ENCODE measurements around the gene LCLAT1.
"Not testable (repeated sequence)": the region's sequence is repeated elsewhere in the genome, so short reads cannot be mapped to it uniquely, and the experiment has no call there.

The LCLAT1 gene

DNA sequence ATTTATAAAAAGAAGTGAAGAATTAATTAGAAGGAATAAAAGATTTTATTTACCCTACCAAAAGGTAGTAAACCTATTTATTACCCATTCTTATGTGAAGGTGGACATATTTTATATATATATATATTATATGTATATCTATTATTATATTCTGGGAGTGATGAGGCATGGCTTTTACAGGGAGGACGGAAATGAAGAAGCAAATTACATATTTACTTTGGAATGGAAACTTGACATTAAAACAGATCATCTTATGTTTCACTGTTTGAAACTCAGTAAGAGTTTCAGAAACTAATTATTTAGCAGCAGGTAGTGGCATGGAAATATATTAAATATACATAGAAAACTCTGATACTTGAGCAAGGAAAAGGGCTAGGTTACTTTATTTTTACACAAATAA is 143.4 kb downstream of the LCLAT1 start:
- no peak for DNase-seq (ENCODE audit: low read depth, low spot score)

DNA sequence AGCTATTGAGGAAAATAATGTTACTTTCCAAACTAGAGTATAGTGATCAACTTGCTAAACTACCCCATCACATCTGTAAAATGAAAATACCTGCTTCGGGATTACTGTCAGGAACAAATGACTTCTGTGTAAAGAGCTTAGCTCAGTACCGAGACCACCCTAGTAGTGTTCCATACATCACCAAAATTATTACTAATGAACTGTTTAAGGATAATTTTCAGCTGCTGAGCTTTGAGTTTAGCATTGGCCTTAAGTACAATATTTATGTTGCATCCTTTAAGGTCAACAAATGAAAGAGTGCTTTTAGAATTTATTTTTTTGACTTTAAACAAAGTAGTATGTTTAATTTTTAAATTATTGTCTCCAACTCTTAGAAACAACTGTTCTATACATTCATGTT is 144.1 kb downstream of the LCLAT1 start:
- DNase-seq (ENCODE audit: low read depth, low spot score): no peak

DNA sequence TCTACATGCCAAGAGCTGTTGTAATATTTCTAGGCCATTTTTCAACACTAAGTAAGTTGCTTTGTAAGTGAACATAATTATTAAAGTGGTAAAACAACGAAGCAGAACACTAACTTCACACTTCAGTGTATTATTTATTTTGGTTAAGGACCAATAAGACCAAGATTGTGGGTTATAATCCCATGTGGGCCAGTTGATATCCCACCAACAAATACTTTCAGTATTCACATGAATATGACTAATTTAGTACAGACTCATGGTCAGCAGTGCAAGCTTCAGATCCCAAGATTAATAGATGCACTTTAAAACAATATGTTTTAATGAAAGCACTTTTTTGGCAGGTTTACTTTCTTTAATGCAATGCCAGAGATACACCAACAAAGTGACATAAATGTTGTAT is 154.3 kb downstream of the LCLAT1 start:
- peak; percentile 27 for DNase-seq (ENCODE audit: low read depth, low spot score)

DNA sequence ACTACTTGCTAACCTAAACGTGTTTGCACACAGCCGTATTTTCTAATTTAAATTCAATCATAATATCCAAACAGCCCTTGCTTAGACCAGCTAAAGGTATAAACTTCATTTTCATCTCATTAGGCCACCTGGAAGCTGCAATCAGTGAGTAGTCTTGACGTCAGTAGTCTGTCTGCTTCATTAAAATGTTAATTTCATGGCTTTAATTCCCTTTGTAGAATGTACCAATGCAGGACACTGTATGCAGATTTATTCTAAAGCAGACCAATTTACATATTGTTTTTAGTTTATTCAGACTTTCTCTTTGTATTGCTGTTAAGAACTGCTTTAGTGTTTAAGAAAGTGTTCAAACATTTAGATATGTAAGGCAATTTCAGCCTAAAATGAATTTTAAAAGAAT is 158.2 kb downstream of the LCLAT1 start:
- no peak for DNase-seq (ENCODE audit: low read depth, low spot score)

DNA sequence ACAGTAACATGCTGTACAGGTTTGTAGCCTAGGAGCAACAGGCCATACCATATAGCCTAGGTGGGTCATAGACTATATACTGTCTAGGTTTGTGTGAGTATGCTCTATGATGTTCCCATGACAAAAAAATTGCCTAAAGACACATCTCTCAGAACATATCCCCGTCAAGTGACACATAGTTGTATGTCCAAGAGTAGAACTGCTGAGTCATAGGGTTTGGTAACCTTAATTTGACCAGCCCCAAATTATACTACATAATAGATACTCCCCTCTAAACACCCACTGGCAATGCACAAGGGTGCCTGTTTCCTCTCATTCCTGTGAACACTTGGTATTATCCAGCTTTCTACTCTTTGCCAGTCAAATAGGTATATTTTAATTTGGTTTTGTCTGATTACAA is 161.6 kb downstream of the LCLAT1 start:
- no peak for DNase-seq (ENCODE audit: low read depth, low spot score)

DNA sequence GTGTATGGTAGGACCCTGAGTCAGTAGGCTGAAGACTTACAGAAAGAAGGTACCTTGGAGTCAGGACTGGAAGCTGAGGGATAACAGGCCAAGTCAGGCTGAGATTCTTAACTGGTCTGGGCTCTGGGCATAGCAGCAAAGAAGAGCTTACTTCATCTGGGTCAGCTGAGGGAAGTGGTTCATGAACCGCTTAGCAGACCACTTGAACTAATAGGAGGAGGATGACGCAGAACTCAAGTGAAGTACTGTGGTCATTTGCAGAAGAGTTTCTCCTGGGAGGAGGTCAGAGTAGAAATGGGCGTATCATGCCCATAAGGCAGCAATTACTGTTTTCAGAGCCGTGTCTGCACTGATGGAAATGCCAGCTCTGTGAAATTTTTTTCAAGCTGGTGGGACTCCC is 164.5 kb downstream of the LCLAT1 start:
- peak; percentile 30 for DNase-seq (ENCODE audit: low read depth, low spot score)

DNA sequence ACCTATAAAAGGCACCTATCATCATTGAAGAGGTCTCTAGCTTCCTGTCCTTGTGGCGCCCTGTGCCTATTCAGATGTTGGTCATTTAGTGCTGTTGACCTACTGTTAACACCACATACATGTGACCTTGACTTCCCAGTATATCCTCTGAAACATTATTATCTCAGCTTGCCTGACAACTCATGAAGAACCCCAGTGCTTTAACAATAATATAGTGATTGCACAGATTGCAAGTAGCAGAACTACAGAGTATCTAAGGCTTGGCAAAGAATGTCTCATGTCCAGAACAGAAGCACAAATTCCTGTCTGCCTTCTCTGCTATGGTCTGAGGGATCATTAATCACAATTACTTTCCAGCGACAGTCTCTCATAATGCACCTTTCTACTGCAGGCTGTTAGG is 165.3 kb downstream of the LCLAT1 start:
- DNase-seq (ENCODE audit: low read depth, low spot score): peak; percentile 21

DNA sequence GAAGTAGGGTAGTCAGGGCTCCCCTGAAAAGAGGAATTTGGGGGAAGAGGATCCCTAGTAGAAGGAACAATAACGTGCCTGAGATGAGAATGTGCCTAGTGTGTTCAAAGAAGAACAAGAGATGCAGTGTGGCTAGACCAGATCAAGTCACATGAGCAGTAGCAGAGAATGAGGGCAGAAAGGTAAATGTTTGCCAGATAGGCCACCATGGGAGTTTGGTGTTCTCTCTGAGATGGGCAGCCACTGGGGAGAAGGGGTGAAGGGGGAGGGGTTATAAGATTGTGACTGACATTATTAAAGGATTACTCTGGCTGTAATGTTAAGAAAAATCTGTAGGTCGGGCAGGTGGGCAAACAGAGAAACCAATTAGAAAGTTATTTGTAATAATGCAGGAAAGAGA is 166.0 kb downstream of the LCLAT1 start:
- no peak for DNase-seq (ENCODE audit: low read depth, low spot score)

DNA sequence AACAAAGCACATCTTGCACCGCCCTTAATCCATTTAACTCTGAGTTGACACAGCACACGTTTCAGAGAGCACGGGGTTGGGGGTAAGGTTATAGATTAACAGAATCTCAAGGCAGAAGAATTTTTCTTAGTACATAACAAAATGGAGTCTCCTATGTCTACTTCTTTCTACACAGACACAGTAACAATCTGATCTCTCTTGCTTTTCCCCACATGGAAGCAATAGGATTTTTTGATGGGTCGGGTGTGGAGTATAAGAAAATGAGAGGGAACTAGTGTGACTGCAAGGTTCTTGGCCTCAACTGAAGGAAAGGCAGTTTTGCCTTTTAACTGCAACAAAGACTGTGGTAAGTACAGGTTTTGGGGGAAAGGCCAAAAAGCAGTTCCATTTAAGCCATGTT is 167.2 kb downstream of the LCLAT1 start:
- not testable (repeated sequence) for DNase-seq (ENCODE audit: low read depth, low spot score)

DNA sequence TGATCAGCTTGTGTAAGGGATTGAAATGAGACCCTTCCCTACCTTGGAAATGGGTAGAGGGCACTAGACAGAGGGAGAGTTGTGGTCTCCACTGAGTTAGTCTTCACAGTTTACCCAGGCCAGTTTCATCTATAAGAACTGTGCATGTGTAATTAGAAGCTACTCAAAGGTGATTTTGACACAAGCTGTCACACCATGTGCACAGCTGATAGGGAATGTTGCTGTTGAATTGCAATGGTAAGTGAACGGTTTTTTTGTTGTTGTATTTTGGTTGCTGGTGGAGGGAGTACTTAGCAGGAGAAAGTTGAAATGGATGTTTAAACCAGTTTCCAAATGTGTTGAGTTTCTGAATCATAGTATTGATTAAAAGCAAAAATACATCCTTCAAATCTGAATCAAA is 168.9 kb downstream of the LCLAT1 start:
- DNase-seq (ENCODE audit: low read depth, low spot score): no peak

DNA sequence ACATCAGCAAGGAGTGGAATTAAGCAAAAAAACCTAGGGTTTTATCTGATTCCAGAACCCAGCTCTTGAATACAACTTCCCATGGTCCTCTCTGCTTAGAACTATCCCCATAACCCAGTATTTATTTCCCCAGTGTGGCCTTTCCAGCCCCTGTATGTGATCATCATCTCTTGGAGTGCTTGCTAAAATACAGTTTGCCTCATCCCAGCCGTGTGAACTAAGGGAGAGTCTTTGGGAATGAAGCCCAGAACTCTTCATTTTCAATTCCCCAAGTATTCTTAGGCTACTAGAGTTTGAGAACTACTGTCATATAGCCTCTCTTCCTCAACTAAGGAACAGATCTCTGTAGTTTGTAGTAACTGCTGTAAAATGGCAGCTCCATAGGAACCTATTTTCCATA is 173.1 kb downstream of the LCLAT1 start:
- DNase-seq (ENCODE audit: low read depth, low spot score): no peak

DNA sequence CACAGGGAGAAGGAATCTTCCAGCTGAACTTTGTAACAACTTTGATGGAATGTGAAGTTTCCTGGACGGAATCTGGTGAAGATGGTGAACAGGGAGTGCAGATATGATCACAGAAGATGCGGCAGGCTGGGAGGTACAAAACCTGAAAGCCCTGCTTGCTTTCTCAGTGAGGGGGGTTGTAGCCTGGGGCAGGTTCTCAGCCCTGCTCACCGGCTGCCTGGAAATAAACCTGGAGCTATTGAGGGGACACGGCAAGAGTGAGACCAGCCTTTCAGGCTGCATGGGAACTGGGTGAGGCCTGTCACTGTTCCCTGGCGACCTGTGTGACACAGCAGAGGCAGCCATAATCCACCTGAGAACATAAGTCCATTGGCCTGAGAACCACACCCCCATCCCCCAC is 174.8 kb downstream of the LCLAT1 start:
- DNase-seq (ENCODE audit: low read depth, low spot score): no peak

DNA sequence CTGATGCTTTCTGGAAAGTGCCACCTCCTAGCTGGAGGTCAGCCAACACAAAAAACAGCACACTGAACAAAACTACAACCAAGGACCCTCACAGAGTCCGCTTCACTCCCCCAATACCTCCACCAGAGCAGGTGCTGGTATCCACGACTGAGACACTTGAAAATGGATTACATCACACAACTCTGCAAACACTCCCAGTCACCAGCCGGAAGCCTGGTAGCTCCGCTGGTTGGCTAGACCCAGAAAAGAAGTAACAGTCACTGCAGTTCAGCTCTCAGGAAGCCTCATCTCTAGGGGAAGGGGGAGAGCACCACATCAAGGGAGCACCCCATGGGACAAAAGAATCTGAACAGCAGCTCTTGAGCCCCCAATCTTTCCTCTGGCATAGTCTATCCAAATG is 175.4 kb downstream of the LCLAT1 start:
- DNase-seq (ENCODE audit: low read depth, low spot score): no peak

DNA sequence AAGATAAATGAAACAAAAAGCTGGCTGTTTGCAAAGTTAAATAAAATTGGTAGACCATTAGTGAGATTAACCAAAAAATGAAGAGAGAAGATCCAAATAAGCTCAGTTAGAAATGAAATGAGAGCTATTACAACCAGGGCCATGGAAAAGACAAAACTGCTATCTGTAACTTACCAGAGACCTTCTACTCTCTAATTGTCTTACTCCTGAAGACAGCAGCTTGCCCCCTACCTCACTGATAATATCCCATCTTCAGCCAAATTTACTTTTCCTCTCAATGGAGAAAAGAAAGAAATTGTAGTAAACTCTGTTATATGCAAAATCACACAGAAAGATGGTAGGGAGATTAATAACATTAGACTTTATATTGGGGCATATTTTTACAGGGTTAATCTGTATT is 178.2 kb downstream of the LCLAT1 start:
- no peak for DNase-seq (ENCODE audit: low read depth, low spot score)

DNA sequence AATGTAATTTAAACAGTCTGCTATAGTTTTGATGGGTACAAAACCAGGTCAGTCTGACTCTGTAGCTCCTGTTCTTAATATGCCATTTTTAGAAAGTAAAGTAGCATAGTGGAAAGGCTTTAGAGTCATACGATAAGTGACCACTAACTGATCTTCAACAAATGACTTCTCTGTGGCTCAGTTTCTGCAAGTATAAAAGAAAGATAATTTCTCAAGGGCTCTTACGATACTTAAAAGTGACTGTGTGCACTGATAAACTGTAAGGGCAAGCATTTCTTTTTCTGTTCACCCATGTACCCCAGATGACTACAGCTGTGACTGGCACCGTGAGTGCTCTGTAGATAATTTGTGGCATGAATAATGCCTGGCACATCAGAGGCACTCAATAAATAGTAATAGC is 178.7 kb downstream of the LCLAT1 start:
- no peak for DNase-seq (ENCODE audit: low read depth, low spot score)

DNA sequence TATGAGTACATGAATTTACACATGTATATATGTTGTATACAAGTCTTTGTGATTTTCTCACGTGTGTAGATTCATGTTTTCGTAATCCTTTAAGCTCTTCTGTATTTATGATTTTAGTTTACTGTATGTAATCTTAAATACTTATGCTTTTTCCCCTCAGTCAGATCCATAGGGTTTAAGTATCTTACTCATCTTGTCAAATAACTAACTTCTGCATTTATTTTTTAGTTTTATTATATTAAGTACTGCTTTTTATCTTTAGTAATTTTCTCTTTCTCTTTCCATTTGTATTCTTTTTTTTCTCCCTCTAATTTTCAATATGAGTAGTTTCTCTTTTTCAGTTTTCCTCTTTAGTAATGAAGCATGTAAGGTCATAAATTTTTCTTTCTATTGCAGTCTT is 179.4 kb downstream of the LCLAT1 start:
- DNase-seq (ENCODE audit: low read depth, low spot score): no peak

DNA sequence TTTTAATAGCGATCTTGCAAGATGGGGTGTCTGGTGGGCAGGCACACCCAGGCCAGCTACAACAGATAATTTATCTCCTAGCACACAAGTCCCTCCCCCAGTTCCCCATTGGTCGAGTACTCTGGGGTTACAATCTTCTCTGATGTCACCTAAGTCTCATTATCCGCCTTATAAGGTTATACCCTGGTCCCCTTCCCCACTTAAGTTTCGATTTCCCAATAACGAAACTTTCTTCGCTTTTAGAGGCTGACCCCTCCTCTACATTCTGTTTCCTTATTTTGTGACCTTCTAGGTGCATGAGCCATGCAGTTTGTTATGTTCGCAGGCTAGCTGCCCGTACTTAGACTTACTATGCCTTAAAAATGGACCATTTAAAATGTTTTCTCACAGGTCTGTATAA is 180.1 kb downstream of the LCLAT1 start:
- no peak for DNase-seq (ENCODE audit: low read depth, low spot score)

DNA sequence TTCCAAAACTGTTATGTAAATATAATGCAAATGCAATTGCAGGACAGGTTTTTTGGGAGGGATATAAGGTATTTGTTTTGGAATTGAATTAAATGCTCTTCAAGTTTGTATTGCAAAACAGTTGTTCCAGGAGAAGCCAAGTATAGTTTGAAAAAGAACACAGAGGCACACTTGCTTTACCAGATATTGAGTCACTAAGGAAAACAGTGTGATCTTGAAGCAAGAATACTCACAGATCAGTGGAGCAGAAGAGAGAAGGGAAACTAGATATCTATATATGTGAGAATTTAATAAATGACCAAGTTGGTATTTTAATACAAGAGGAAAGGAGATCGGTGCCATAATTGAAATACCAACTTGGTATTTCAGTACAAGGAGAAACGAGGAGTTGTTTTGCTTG is 181.3 kb downstream of the LCLAT1 start:
- peak; percentile 24 for DNase-seq (ENCODE audit: low read depth, low spot score)

DNA sequence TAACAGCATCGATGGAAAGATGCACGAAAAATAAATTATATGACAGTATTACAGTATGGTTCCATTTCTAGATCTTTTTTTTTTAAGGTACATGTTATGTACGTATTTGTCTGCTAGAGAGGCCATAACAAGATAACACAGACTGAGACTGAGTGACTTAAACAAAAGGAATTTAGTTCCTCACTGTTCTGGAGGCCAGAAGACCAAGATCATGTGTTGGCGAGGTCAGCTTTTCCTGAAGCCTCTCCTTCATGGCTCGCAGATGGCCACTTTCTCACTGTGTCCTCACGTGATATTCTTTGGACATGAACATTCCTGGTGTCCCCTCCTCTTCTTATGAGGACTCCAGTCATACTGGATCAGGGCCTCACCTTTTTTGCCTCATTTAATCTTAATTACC is 182.8 kb downstream of the LCLAT1 start:
- DNase-seq (ENCODE audit: low read depth, low spot score): peak; percentile 28

DNA sequence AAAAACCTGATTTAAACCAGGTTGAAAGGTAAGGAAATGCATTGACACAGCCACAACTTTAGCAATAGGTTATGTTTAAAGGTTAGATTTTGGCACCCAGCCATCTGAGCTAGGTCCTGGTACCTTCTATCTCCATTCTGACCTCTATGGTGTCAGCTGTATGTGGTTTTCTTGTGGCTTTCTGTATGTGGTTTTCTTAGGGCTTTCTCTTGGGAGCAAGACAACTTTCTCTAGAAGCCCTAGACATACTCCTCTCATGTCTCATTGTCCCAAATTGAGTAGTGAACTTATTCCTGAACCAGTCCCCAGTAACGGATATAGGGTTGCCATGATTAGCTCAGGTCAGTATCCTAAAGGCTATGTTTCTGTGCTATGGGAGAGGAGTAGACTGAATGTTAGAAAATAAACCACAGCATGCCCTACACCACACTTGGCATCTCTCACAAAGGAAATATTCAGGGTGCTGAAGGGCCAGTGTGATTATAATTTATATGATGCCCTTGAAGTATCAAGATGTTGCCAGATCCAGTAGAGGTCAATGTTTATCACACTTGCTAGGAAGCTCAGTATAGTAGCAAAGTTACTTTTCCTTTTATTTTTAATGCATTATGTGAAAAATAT is 184.1 kb downstream of the LCLAT1 start:
- peak; percentile 49 for DNase-seq (ENCODE audit: low read depth, low spot score)

DNA sequence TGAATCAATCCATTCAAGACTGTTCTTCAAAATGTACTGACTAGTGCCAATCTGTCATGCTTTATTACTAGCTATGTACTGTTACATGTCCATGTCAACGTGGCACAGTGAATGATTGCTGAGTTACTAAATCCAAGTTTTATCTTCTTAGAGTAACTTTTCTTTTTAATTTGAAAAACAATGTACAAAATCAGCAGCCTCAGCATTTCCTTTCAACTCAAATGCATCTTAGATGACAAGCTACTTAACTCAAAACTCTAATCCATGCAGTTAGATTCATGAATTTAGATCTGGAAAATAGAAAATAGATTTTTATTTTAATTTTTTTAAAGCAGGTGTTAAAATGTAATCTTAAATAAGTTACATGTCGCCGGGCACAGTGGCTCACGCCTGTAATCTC is 186.0 kb downstream of the LCLAT1 start:
- DNase-seq (ENCODE audit: low read depth, low spot score): no peak

DNA sequence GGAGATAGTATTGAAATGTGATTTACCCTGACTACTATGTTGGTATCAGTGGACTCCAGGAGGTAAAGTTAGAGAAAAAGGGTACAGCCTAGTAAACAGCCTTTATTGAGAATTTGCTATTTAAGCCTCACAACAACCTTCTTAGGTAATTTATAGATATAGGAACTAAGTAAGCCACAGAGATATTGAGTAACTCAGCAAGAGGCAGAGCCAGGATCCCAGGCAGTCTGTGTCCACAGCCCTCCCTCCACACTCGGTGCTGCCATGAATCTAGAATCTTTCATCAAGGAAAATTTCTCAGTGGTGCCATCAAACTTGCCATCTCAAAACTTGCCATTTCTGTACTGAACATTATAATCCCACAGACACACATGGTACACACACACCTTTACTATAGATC is 189.3 kb downstream of the LCLAT1 start:
- no peak for DNase-seq (ENCODE audit: low read depth, low spot score)

DNA sequence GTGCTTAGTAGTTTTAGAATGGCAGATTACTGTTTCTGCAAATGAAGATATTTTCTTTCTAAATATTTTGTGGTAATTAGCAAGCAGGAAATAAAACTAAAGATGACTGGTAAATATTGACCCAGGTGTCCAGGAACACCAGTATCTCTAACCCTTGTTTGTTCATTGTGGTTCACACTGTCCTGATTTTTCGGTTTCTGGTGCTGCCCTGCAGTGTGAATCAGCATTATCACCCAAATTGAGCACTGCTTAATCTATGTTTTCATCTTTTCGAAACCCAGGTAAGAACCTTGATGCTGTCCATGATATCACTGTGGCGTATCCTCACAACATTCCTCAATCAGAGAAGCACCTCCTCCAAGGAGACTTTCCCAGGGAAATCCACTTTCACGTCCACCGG is 192.8 kb downstream of the LCLAT1 start:
- no peak for DNase-seq (ENCODE audit: low read depth, low spot score)

DNA sequence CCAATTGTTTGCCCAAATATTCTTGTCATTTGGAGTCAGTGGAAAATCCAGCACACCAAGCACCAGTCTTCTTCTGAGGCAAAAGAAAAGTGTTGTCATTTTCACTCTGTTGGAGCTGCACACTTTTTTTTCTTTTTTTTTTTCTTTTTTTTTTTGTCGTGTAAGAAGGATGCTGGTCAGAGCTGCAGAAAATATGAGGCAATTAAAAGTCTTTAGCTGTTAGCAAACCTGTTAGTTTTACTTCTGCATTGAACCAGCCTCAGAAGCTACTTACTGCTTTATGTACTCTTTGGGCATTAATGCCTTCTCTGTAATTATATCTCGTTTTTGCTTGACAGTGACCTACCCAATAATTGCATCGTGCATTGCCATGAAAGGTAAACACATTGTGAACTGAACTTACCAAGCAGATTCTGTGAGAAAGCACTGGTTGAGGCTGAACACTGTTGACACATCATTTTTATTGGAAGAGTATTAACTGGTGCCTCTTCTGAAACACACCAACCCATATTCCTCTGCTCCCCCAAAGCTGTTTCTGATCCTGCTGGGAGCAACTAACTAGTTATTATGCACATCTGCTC is 194.8 kb downstream of the LCLAT1 start:
- no peak for DNase-seq (ENCODE audit: low read depth, low spot score)

All from astrocyte of the hippocampus (primary cell).